ENCODE results near the gene TSEN54. TPM values are rescaled to one million over a fixed set of nuclear protein-coding genes. Genes with fewer than 3 reads are reported as not detected.

The TSEN54 gene
- total and polyA plus RNA-seq, 2 experiments from 2014 or later = 45.9 to 62.5 TPM

DNA sequence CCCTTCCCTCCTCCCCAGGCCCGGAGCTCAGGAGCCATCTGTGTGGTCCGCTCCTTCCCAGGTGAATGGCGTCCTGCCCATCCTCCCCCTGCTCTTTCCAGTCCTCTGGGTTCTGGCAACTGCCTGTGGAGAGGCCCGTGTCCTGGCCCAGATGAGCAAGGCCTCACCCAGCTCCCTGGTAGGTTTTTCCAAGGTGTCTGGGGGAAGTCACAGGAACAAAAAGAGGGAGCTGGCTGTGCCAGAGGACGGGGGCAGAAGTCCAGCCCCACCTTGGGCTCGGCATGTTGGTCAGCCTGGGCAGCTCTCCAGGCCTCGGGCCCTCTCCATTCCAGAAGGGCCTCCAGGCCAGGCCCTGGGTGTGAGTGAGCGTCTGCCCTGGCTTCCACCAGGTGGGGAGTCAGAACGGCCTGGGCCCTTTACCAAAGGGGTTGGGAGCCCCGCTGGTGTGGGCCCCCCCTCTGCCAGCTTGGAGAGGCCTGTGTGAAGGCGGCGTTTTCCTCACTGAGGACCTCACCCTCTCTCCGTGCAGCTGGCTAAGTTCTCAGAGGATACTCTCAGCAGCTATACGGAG is 26.1 kb upstream of the TSEN54 start:
- Histone ChIP-seq H3K79me2 (replicated peaks; ENCODE audit: insufficient read depth) (no peaks in the 10 kb centered on the region), H2AFZ (no peak overlapping the region), H3K27ac (ENCODE audit: low read depth) (no peak overlapping the region), H3K9me2 (ENCODE audit: insufficient read depth) (no peaks in the 10 kb centered on the region), H3K4me3 (no peak overlapping the region), H3K4me2 (no peak overlapping the region), H3K36me3 (ENCODE audit: insufficient read depth) (no peaks in the 10 kb centered on the region), H3F3A (replicated peaks; ENCODE audit: low read depth) (no peaks in the 10 kb centered on the region), H3K27me3 (ENCODE audit: insufficient read depth) (no peaks in the 10 kb centered on the region), H3K4me1 (ENCODE audit: insufficient read depth) (no peaks in the 10 kb centered on the region), H4K20me1 (replicated peaks; ENCODE audit: insufficient read depth) (no peaks in the 10 kb centered on the region)
- DNase-seq (ENCODE audit: low spot score) = no peak
- TF ChIP-seq ZNF331 (CRISPR knock-in tag; IDR thresholded peaks at IDR 0.05; ENCODE audit: low read depth) (no peak), ETS1 (IDR thresholded peaks at IDR 0.05) (no peak), POLR2AphosphoS5 (IDR thresholded peaks at IDR 0.05; ENCODE audit: low read depth) (no peak), JUNB (IDR thresholded peaks at IDR 0.05; ENCODE audit: unreplicated experiment) (no peak), EZH2phosphoT487 (IDR thresholded peaks at IDR 0.05; ENCODE audit: unreplicated experiment) (no peak), ZNF114 (CRISPR knock-in tag; IDR thresholded peaks at IDR 0.05) (no peak), NANOG (IDR thresholded peaks at IDR 0.05; ENCODE audit: borderline replicate concordance) (no peak), STAT1 (IDR thresholded peaks at IDR 0.05; ENCODE audit: unreplicated experiment) (no peak), CREB1 (CRISPR knock-in tag; IDR thresholded peaks at IDR 0.05; ENCODE audit: low read depth) (no peak)
- TF ChIP-seq, protein P1, sequence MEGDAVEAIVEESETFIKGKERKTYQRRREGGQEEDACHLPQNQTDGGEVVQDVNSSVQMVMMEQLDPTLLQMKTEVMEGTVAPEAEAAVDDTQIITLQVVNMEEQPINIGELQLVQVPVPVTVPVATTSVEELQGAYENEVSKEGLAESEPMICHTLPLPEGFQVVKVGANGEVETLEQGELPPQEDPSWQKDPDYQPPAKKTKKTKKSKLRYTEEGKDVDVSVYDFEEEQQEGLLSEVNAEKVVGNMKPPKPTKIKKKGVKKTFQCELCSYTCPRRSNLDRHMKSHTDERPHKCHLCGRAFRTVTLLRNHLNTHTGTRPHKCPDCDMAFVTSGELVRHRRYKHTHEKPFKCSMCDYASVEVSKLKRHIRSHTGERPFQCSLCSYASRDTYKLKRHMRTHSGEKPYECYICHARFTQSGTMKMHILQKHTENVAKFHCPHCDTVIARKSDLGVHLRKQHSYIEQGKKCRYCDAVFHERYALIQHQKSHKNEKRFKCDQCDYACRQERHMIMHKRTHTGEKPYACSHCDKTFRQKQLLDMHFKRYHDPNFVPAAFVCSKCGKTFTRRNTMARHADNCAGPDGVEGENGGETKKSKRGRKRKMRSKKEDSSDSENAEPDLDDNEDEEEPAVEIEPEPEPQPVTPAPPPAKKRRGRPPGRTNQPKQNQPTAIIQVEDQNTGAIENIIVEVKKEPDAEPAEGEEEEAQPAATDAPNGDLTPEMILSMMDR (conservative IDR thresholded peaks at IDR 0.05; ENCODE audit: low read depth in 2 of 2) = no peak
- TF ChIP-seq, protein P2, sequence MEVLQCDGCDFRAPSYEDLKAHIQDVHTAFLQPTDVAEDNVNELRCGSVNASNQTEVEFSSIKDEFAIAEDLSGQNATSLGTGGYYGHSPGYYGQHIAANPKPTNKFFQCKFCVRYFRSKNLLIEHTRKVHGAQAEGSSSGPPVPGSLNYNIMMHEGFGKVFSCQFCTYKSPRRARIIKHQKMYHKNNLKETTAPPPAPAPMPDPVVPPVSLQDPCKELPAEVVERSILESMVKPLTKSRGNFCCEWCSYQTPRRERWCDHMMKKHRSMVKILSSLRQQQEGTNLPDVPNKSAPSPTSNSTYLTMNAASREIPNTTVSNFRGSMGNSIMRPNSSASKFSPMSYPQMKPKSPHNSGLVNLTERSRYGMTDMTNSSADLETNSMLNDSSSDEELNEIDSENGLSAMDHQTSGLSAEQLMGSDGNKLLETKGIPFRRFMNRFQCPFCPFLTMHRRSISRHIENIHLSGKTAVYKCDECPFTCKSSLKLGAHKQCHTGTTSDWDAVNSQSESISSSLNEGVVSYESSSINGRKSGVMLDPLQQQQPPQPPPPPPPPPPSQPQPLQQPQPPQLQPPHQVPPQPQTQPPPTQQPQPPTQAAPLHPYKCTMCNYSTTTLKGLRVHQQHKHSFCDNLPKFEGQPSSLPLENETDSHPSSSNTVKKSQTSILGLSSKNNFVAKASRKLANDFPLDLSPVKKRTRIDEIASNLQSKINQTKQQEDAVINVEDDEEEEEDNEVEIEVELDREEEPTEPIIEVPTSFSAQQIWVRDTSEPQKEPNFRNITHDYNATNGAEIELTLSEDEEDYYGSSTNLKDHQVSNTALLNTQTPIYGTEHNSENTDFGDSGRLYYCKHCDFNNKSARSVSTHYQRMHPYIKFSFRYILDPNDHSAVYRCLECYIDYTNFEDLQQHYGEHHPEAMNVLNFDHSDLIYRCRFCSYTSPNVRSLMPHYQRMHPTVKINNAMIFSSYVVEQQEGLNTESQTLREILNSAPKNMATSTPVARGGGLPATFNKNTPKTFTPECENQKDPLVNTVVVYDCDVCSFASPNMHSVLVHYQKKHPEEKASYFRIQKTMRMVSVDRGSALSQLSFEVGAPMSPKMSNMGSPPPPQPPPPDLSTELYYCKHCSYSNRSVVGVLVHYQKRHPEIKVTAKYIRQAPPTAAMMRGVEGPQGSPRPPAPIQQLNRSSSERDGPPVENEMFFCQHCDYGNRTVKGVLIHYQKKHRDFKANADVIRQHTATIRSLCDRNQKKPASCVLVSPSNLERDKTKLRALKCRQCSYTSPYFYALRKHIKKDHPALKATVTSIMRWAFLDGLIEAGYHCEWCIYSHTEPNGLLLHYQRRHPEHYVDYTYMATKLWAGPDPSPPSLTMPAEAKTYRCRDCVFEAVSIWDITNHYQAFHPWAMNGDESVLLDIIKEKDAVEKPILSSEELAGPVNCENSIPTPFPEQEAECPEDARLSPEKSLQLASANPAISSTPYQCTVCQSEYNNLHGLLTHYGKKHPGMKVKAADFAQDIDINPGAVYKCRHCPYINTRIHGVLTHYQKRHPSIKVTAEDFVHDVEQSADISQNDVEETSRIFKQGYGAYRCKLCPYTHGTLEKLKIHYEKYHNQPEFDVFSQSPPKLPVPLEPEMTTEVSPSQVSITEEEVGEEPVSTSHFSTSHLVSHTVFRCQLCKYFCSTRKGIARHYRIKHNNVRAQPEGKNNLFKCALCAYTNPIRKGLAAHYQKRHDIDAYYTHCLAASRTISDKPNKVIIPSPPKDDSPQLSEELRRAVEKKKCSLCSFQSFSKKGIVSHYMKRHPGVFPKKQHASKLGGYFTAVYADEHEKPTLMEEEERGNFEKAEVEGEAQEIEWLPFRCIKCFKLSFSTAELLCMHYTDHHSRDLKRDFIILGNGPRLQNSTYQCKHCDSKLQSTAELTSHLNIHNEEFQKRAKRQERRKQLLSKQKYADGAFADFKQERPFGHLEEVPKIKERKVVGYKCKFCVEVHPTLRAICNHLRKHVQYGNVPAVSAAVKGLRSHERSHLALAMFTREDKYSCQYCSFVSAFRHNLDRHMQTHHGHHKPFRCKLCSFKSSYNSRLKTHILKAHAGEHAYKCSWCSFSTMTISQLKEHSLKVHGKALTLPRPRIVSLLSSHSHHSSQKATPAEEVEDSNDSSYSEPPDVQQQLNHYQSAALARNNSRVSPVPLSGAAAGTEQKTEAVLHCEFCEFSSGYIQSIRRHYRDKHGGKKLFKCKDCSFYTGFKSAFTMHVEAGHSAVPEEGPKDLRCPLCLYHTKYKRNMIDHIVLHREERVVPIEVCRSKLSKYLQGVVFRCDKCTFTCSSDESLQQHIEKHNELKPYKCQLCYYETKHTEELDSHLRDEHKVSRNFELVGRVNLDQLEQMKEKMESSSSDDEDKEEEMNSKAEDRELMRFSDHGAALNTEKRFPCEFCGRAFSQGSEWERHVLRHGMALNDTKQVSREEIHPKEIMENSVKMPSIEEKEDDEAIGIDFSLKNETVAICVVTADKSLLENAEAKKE (CRISPR knock-in tag; IDR thresholded peaks at IDR 0.05) = no peak
- no peak for ATAC-seq
- Mint-ChIP-seq H3K4me3 (no peak overlapping the region), H3K36me3 (ENCODE audit: low read depth) (no peaks in the 10 kb centered on the region; the same call in 2 of the 3 replicates), H3K27me3 (ENCODE audit: insufficient read depth, low read depth, poor library complexity) (peaks cover 8% of the 10 kb centered on the region), H3K4me1 (peaks cover 9% of the 10 kb centered on the region), H3K27ac (no peak overlapping the region), H3K9me3 (no peaks in the 10 kb centered on the region)

All from GM23338 (cell line).